ENCODE results near the gene LPP.

Gene LPP

DNA sequence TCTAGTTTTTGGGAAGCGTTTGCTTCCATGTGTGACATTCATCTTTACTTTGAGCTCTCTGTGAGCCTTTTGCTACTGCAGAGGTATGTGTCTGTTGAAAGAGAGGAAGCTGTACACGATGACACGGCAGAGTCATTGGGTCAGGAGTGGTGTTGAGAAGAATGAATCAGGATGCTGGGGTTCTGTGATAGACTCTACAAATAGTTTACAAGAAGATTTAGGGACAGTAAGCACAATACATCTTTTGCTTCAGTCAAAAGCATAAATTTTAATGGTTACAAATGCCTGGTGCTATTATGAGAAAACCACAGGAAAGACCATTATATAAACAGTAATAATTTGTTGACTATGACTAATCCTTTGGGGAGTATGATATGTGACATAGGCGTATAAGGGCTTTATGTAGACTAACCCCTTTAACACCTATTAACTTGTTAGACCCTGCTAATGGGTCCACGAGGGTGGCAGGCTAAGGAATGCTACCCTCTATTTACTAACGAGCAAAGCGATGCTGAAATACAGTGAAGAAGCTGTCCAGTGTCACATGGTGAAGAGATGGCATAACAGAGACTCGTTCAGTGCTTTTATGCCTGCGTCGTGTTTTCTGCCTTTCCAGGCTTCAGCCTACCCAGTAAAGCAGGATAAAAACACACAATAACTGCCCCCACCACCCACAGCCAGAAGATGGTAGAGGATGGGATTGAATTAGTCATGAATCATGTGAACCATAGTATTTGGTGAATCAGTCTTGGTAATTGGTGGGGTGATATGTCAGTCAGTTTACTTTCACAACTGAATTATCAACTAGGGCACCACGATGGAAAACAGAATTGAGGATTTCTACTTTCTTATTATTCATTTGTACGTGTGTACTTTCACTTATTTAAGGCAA, 118.8 kb downstream of the LPP start:
- no peak for DNase-seq (ENCODE audit: low read depth, low spot score)

GRCh38 chr3:188274249-188274915, 120.4 kb downstream of the LPP start:
- DNase-seq (ENCODE audit: low read depth, low spot score): no peak

DNA sequence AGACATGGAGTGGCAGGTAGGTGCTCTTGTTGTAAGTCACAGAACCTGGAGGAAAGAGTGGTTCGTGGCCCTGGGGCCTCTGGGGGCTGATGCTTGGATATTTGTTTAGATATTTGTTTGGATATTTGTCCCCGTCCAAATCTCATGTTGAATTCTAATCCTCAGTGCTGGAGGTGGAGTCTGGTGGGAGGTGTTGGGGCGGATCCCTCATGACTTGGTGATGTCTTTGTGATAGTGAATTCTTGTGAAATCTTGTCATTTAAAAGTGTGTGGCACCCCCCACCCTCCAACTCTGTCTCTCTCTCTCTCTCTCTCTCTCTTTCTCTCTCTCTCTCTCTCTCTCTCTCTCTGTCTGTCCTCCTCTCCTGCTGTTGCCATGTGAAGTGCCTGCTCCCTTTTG, 122.4 kb downstream of the LPP start:
- no peak for DNase-seq (ENCODE audit: low read depth, low spot score)

- DNase-seq (ENCODE audit: low read depth, low spot score): no peak
Measured at GRCh38 chr3:188278717-188279324, 124.9 kb downstream of the LPP start.

- DNase-seq (ENCODE audit: low read depth, low spot score): no peak
Measured at GRCh38 chr3:188279502-188280335, 125.8 kb downstream of the LPP start.

DNA sequence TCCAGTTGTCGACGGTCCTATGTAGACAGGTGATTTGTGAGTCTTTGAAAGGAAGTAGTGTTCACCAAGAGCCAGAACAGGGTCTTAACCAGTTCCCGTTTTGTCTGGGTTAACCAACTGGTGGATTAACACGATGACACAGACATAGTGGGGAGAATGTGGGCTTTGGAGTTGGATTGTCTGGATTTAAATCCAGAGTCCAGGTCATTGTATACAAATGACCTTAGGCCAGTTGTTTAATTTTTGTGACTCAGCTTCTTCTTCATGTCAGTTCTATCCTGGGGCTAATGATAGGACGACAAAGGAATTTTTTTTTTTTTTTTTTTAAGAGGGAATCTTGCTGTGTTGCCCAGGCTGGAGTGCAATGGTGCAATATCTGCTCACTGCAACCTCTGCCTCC, 126.7 kb downstream of the LPP start:
- DNase-seq (ENCODE audit: low read depth, low spot score): no peak

DNA sequence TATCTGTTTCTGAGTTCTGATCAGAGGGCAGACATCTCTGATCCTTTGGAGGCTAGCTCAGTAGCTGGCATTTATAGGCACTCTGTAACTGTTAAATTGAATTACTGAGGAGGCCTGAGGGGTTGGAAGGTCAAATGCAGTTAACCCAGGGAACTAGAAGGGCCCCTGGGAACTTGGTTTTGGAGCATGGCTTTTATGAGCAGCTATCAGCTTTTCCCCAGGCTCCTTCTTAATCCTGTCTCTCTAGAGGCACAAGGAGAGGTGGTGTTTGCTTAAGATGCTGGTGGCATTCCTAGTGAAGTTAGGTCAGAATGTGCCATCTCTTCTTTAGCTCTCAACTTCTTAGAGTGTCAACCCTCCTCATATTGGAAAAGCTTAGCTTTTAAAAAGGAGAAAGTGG, 128.9 kb downstream of the LPP start:
- DNase-seq (ENCODE audit: low read depth, low spot score): no peak

DNA sequence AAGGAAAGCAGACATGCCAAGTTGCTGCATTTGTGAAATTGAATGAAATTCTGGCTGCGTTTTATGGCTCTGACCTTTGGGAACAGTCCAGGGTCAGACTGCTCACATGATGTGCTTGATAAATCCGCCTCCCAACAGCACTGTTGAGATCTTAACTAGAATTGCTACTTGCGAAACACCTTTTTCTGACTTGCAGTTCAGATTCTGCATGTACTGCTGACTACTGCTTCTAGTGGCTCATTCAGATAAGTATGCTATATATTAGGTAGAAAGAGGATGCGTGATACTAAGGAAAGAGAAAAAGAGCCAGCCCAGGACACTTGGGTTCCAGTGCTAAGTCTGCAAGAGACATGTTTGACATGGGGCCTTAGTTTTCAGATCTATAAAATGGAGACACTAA, 129.4 kb downstream of the LPP start:
- no peak for DNase-seq (ENCODE audit: low read depth, low spot score)

DNA sequence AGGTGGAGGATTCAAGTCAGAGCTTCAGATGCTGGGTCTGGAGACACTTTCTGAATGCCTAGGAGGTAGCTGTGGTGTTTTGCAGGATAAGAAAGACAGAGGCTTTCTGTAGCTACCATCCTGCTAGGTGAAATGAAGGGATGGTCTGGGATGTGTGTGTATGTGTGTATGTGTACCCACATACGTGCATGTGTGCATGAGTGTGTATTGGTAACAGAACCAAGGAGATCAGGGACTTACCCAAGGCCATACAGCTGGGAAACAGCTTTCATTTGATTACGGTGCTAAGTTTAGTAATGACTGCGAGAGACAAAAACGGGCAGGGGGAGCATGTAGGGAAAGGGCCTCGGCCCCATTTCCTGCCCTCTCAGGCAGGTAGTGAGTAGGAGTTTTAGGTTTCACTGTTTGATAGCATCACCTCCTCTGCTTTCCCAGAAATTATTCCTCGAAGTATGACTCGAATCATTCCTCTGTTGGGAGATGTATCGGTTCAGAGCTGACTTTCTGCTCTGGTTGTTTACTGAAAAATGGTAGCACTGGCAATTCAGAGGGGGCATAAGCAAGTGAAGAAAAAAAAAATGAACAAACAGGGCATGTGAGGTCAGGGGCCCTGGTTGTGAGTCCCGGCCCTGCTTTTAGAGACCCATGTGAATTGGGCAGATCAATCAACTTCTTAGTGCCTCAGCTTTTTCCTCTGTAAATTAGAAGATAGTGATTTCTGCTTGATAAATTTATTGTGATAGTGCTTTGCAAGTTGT, 130.7 kb downstream of the LPP start:
- DNase-seq (ENCODE audit: low read depth, low spot score): peak; percentile 2

GRCh38 chr3:188286087-188286513, 132.1 kb downstream of the LPP start:
- no peak for DNase-seq (ENCODE audit: low read depth, low spot score)

DNA sequence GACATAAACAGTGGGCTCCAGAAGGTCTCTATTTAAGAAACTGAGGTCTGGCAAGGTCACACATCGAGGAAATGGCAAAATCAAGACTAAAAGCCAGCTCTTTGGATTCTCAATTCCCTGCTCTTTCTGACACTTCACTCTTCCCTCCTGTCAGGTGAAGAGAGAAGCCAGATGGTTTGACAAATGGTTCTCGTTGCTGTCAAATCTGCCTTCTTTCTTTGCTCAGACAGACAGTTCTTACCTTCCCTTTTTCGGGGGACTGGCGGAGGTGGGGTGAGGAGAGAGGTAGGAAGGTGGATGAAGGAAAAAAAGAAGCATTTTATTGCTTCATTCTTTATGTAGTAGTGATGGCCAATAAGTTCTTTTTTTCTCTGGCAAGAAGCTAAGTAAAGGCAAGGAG, 133.4 kb downstream of the LPP start:
- no peak for DNase-seq (ENCODE audit: low read depth, low spot score)

DNA sequence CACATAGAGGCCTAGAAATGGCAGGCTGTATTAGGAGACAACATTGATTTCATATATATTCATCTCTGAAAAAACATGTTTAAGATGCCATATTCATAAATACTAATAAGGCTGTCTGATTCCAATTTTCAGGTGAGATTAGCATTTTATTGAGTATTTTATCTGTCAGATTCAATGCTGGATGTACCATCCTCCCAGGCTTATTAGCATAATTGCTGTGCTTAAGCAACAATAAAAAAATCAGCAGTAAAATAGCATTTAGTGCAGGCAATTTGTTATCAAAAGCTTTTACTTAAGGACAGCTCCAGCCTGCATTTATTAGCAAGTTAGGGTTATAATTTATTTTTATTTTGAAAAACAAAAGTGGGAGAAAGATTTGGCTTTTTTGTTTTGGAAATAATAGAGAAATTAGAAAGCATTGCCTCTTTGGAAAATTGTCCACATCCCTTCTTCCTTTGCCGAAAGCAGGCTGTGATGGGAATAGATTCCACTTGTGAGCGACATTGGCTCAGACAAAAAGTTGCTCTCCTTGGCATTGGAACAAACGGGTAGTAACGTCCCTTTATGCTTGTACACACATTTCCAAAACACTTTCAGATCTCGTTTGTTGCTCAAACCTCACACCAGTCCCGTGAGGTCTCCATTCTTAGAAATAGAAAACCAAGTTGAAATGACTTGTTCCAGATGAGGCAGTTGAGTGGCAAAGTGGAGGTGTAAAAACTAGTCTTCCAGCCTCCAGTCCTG, 134.0 kb downstream of the LPP start:
- DNase-seq (ENCODE audit: low read depth, low spot score): no peak

DNA sequence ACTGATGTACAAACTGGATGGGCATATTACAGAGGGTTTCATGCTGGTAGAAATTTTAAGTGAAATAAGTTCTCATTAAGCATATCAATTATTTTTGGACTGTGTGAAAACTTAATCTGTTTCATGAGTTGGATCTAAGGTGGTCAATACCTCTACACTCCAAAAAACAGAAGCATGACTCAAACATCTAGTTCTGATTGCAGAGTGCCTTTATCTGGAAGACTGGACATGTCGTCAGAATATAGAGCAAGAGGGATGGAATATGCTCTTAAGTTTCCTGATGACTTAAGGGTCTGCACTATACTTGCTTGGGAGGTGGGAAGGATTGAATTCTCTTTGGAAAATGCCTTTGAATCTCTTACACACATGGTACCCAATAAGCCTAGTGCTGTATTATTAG, 138.3 kb downstream of the LPP start:
- DNase-seq (ENCODE audit: low read depth, low spot score): no peak

GRCh38 chr3:188292827-188293226, 138.9 kb downstream of the LPP start:
- no peak for DNase-seq (ENCODE audit: low read depth, low spot score)

GRCh38 chr3:188294113-188294512, 140.2 kb downstream of the LPP start:
- no peak for DNase-seq (ENCODE audit: low read depth, low spot score)

- DNase-seq (ENCODE audit: low read depth, low spot score): no peak
Measured at GRCh38 chr3:188294823-188295487, 141.0 kb downstream of the LPP start.

GRCh38 chr3:188295876-188296275, 141.9 kb downstream of the LPP start:
- DNase-seq (ENCODE audit: low read depth, low spot score): no peak

DNA sequence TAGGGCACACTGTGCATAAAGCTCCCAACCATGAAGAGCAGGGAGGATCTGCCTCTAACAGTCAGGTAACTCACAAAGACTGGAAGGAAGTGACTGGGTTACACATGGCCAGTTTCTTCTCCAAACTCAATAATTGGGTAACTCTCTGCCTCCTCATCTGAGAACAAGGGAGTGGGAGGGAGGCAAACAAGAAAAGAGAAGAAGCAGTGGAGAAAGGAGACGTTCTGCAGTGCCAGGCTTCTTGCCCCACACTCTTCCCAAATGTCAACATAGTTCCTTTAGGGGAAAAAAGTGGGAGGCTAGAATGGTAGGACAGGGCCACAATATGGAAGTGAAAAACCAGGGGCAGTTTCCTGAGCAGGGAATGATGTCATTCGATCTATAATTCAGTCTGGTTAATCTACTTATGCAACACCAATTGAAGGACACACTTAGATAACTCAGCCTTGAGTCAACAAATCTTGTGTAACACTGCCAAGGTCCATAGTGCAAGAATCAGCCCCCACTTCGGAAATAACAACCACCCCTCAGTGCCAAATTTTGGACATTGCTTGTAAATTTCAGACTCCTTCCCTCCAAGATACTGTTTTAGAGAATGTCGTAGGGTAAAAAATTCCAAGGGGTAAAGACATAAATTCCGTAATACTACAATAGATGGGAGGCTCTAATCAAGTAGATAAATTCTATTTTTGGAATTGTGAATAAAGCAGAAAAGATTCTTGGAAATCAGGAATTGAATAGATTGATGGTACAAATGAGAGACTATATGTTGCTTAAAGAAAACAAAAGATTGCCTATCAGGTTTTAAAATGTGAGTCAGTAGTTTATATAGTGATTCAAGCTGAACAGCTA, 143.0 kb downstream of the LPP start:
- DNase-seq (ENCODE audit: low read depth, low spot score): no peak

- no peak for DNase-seq (ENCODE audit: low read depth, low spot score)
Measured at GRCh38 chr3:188298585-188298984, 144.6 kb downstream of the LPP start.

All from activated naive CD8-positive, alpha-beta T cell treated with anti-CD3 and anti-CD28 coated beads, Interleukin-2, amount 50 U/mL, for 16 hours (primary cell).